HG03520 (cell line): ENCODE results near the gene GID4.

Source experiments
- ATAC-seq: cut with Tn5 transposase; IDR thresholded peaks from one replicate; pipeline ENCODE4 v1.9.1; 2021; ENCODE audit warnings: mild to moderate bottlenecking, moderate library complexity; ENCODE audit not compliant: unreplicated experiment

Gene GID4

GRCh38 chr17:18015593-18015992 is 23.6 kb upstream of the GID4 start:
- no peak for ATAC-seq

- ATAC-seq, result no peak
These were observed 22.8 kb upstream of the GID4 start for GRCh38 chr17:18016426-18016825.

- ATAC-seq, result no peak
These were observed 21.2 kb upstream of the GID4 start for GRCh38 chr17:18017958-18018357.

DNA sequence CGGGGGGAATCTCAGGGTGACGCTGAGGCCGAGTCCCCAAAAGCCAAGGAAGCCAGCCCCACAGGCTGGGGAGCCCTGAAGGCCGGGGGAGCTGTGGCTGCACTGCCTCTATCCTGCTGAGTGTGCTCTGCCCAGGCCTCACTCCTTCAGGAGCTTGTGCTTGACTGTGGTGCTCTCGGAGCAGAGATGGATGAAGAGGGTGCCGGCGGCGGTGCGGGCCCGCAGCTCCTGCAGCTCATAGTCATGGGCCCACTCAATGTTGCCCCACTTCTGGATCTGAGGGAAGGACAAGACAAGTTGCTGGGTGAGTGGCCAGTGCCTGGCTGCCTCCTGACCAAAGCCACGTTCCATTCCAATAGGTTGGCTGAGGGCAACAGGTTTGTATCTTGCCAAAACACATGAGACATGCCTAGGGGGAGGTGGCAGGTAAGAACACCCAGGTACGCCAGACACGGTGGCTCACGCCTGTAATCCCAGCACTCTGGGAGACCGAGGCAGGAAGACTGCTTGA is 20.7 kb upstream of the GID4 start:
- ATAC-seq, result no peak

GRCh38 chr17:18019838-18020154 is 19.4 kb upstream of the GID4 start:
- no peak for ATAC-seq

- ATAC-seq, result no peak
These were observed 18.2 kb upstream of the GID4 start for GRCh38 chr17:18020971-18021370.

- no peak for ATAC-seq
These were observed 17.8 kb upstream of the GID4 start for GRCh38 chr17:18021372-18021771.

- ATAC-seq, result no peak
These were observed 13.8 kb upstream of the GID4 start for GRCh38 chr17:18025241-18025944.

- ATAC-seq, result no peak
These were observed 13.0 kb upstream of the GID4 start for GRCh38 chr17:18025945-18026776.

GRCh38 chr17:18027280-18027679 is 11.9 kb upstream of the GID4 start:
- no peak for ATAC-seq

DNA sequence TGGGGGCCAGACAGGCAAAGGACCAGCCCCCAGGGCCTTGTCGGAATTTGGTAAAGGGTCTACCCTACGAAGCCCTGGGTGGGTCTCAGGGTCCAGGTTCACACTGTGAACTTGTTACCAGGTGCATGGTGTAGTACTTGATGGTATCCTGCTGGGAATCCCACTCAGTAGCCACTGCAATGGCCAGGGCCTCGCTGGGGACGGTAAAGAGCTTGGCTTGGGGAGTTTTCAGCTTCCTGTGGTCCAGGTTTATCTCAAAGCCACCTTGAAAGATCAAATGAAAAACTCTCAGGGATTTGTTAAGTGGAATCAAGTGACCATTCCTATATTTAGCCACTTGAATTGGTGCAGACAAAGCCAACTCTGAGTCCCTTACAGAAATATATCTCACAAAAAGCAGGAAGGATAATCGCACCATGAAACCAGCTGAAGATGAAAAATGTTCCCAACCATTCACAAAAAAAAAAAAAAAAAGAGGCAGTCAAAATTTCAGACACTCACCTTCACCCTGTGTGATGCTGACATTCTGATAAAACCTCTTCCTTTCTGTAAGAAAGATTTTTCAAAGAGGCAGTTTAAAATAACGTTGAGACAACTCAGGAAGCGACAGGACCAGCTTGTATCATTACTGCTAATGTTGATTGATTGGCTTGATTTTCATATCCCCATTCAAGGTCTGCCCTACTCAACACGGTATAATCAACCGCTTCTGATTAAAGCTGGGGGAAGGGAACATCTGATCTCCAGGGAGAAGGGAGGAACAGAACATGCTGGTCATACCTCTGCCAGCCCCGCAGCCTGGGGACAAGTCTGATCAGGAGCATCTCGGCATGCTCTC is 10.9 kb upstream of the GID4 start:
- no peak for ATAC-seq

DNA sequence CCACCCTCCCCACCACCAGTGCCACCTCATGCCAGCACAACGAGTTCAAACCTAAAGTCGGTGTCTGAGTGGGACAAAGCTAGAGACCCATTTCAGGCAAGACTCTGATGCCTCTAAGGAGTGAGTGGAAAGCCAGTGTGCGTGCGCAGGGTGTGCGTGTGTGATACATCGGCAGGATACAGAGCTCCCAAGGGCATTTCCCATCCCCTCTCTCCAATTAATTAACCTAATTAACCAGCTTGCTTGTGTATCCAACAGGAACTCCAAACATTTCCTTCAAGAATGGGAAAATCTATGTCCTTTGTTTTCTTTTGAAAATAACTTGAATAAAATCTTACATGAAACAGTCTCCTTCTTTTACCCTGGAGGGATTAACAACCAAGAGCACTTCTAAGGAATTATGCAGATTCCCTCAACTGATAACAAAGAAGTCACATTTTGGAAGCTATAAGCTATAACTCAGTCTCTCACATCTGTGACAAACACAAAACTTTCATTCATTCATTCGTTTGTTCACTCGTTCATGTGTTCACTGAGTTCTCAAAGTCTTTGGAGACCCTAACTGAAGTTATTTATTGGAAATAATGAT is 10.2 kb upstream of the GID4 start:
- ATAC-seq, result no peak

DNA sequence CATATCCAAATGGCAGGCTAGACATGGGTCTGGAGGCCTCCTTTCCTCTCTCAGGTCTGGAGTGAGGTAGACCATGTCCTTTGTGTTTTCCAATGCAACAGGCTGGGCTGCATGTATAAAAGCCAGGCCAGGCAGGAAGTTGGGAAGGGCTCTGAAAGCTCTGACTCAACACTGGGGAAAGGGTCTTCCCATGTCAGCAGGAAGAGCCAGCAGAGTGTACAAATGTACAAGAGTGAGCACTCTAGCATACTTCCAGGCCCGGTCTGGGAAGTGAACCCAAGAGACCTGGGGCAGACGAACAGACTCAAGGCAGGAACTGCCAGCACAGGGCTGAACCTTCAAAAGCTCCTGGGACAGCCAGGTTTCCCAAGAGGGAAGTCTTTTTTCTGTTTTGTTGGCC is 7.3 kb upstream of the GID4 start:
- ATAC-seq, result no peak

- peak; percentile 55 for ATAC-seq
These were observed 5.6 kb upstream of the GID4 start for GRCh38 chr17:18033442-18034099.

DNA sequence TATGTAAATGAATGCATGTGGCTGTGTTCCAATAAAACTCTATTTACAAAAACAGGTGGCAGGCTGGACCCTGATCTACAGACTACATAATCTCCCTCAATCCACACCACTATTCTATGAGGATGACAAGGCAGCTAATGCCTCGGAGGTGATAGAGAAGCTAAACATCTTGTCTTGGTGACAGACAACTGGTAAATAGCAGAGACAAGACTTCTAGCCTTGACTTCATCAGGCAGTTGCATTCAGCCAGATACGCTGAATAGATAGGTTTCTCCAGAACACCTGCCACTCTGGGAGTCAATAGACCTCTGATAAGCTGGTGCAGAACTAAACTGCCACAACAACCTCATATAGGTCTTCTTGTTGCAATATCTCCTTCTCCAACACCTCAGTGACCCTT is 3.5 kb upstream of the GID4 start:
- no peak for ATAC-seq

DNA sequence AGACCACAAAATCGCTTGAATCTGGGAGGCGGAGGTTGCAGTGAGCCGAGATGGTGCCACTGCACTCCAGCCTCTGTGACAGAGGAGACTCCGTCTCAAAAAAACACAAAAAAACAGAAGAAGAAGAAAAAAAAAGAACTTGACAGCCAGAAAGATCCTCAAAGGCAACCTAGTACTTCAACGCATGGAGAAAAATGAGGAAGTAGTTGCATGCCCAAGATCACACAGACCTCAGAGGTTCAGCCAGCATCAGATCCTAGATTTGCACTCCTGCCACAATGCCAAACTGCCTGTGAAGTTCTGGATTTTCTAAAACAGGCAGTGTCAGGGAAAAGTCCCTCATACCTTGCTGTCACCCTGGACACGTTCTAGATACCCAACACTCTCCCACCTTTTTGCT is 1.7 kb upstream of the GID4 start:
- no peak for ATAC-seq

DNA sequence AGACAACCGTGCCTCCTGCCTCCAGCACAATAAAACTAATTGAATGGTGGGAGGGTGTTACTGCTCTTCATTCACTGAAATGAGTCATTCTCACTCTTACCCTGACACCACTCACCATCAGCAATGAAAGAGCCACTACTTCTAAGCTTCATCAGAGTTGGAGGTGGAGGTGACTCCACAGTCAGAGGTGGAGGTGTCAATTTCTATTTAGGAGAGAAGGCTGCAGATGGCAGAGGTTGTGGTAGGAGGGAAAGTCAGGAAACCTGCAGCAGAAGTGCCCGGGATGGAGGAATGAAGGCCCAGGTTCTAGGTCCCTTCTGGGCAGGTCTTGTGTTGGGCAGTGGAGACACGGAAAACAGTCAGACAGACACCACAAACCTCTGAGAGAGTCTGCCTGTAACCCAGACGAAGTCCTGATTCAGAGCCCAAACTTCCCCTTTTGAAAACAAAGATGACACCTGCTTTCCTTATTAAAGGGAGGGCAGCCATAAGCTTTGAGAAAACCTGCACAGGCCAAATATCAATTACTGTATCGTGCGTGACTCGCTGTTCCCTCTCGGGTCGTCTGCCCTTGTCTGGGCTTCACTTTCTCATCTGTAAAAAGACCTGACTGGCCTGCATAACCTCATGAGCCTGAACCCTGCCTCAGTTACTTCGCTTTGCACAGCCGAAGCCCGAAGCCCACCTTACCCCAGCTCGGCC is 908 bp upstream of the GID4 start:
- ATAC-seq, result no peak

DNA sequence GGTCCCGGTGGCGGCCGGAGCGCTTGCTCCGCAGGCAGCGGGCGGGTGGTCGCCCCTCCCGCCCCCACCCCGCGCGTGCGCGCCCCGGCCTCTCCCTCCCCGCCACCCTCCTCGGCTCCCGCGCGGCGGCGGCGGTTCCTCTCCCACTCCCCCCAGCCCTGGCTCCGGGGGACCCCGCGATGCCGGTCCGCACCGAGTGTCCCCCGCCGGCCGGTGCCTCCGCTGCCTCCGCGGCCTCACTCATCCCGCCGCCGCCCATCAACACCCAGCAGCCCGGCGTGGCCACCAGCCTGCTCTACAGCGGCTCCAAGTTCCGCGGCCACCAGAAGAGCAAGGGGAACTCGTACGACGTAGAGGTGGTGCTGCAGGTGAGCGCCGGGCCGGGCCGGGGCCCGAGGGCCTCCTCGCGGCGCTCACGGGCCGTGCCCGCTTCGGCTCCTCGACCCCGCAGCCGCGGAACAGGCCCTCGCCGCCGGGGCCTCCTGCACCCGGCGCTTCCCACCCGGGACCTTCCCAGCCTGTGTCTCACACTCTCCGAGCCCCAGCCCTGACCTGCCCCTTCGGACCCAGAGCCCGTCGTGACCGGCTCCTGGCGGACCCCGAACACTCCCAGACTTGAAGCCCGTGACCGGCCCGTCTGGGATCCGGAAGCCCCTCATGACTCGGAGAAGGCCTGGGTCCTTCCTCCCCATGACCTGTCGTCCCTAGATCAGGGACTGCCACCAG is 490 bp downstream of the GID4 start:
- ATAC-seq, result peak; percentile 28

DNA sequence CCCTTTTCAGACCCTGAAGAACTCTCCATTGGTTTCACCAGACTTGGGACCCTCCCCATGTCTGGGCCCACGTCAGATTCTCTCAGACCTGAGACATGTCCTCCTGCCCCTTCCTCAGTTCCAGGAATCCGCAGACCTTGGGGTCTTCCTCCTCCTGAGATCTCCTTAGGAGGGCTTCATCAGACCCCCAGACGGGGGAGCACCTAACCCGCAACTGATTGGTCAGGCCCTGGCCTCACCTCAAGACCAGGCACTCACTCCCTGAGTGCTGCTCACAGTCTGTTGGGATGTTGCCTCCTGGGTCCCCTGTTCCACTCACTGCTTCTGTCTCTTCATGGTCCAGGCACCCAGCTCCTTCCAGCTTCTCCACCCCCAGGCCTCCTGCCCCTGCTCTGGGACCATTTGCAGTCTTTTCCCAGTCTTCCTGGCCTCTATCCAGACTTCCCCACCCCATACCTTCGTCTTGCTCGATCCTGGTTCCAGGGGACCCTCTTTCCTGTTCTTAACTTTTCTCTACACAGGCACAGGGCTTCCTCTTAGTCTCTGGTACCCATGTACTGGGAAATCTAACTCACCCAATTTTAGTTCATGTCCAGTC is 1.2 kb downstream of the GID4 start:
- ATAC-seq, result no peak
